ENCODE results near the gene RSPO4. TPM values are rescaled to one million over a fixed set of nuclear protein-coding genes. Genes with fewer than 3 reads are reported as not detected.
"Not testable (repeated sequence)": the region's sequence is repeated elsewhere in the genome, so short reads cannot be mapped to it uniquely, and the experiment has no call there.

RSPO4 gene
- total RNA-seq, 2 donors from 2014 or later, result 3.8 to 7.6 TPM

- Mint-ChIP-seq H3K4me3 (no peak overlapping the region), H3K9me3 (no peaks in the 10 kb centered on the region), H3K36me3 (ENCODE audit: low read depth) (no peaks in the 10 kb centered on the region), H3K27ac (no peak overlapping the region), H3K27me3 (ENCODE audit: insufficient read depth) (peaks cover 25% of the 10 kb centered on the region), H3K4me1 (peaks cover 1% of the 10 kb centered on the region)
- TF ChIP-seq CTCF (conservative IDR thresholded peaks at IDR 0.05), result no peak
- WGBS, 2 experiments (ENCODE audit: insufficient coverage in 1 of 2, insufficient read length in 1 of 2), result 90 to 91% methylated on average over 4 to 7 of the region's 7 CpGs
- no peak overlapping the region for H3K9ac ChIP-seq (ENCODE audit: extremely low read depth, low read length, poor library complexity, severe bottlenecking)
- no peaks in the 10 kb centered on the region for H3K4me1 ChIP-seq (ENCODE audit: control insufficient read depth, insufficient read depth, low read length)
- no peak overlapping the region for H3K4me3 ChIP-seq (ENCODE audit: low read length)
- no peak overlapping the region for H3K27ac ChIP-seq (ENCODE audit: low read depth, low read length)
- H3K9me3 ChIP-seq (ENCODE audit: control insufficient read depth, low read length), result no peaks in the 10 kb centered on the region
- no peaks in the 10 kb centered on the region for H3K27me3 ChIP-seq (ENCODE audit: control insufficient read depth, insufficient read depth, low read length, poor library complexity, severe bottlenecking)
- no peak for DNase-seq
- H3K36me3 ChIP-seq (ENCODE audit: control insufficient read depth, insufficient read depth, low read length), result no peaks in the 10 kb centered on the region
Measured at GRCh38 chr20:1029980-1030379, 27.9 kb upstream of the RSPO4 start.

GRCh38 chr20:1026214-1026613 is 24.1 kb upstream of the RSPO4 start:
- not testable (repeated sequence) for H3K27ac ChIP-seq (ENCODE audit: low read depth, low read length); H3K4me1 Mint-ChIP-seq; H3K4me3 ChIP-seq (ENCODE audit: low read length); H3K27me3 ChIP-seq (ENCODE audit: control insufficient read depth, insufficient read depth, low read length, poor library complexity, severe bottlenecking); H3K4me1 ChIP-seq (ENCODE audit: control insufficient read depth, insufficient read depth, low read length); H3K9me3 Mint-ChIP-seq; H3K4me3 Mint-ChIP-seq; H3K36me3 Mint-ChIP-seq (ENCODE audit: low read depth); H3K9ac ChIP-seq (ENCODE audit: extremely low read depth, low read length, poor library complexity, severe bottlenecking); H3K27ac Mint-ChIP-seq; H3K36me3 ChIP-seq (ENCODE audit: control insufficient read depth, insufficient read depth, low read length); H3K9me3 ChIP-seq (ENCODE audit: control insufficient read depth, low read length); DNase-seq
- peaks cover 27% of the 10 kb centered on the region for H3K27me3 Mint-ChIP-seq (ENCODE audit: insufficient read depth)
- WGBS, 2 experiments (ENCODE audit: insufficient coverage in 1 of 2, insufficient read length in 1 of 2), result 67% methylated on average over 1 of the region's 2 CpGs; no CpG with 5 or more reads in 1 of the 2 experiments

GRCh38 chr20:1022871-1023270 is 20.8 kb upstream of the RSPO4 start:
- DNase-seq, result no peak
- no peak overlapping the region for H3K4me3 ChIP-seq (ENCODE audit: low read length)
- no peak overlapping the region for H3K27ac ChIP-seq (ENCODE audit: low read depth, low read length)
- no peaks in the 10 kb centered on the region for H3K36me3 ChIP-seq (ENCODE audit: control insufficient read depth, insufficient read depth, low read length)
- Mint-ChIP-seq H3K9me3 (no peaks in the 10 kb centered on the region), H3K4me1 (peaks cover under 1% of the 10 kb centered on the region), H3K27ac (no peak overlapping the region), H3K27me3 (ENCODE audit: insufficient read depth) (peaks cover 38% of the 10 kb centered on the region), H3K36me3 (ENCODE audit: low read depth) (no peaks in the 10 kb centered on the region), H3K4me3 (no peak overlapping the region)
- H3K9ac ChIP-seq (ENCODE audit: extremely low read depth, low read length, poor library complexity, severe bottlenecking), result no peak overlapping the region
- no peaks in the 10 kb centered on the region for H3K9me3 ChIP-seq (ENCODE audit: control insufficient read depth, low read length)
- TF ChIP-seq CTCF (conservative IDR thresholded peaks at IDR 0.05), result no peak
- peaks cover 6% of the 10 kb centered on the region for H3K27me3 ChIP-seq (ENCODE audit: control insufficient read depth, insufficient read depth, low read length, poor library complexity, severe bottlenecking)
- H3K4me1 ChIP-seq (ENCODE audit: control insufficient read depth, insufficient read depth, low read length), result no peaks in the 10 kb centered on the region

GRCh38 chr20:1020614-1021013 is 18.5 kb upstream of the RSPO4 start:
- H3K27ac ChIP-seq (ENCODE audit: low read depth, low read length), result no peak overlapping the region
- no peak for TF ChIP-seq CTCF (conservative IDR thresholded peaks at IDR 0.05)
- Mint-ChIP-seq H3K27ac (no peak overlapping the region), H3K4me3 (no peak overlapping the region), H3K27me3 (ENCODE audit: insufficient read depth) (peaks cover 29% of the 10 kb centered on the region), H3K4me1 (no peaks in the 10 kb centered on the region), H3K9me3 (no peaks in the 10 kb centered on the region), H3K36me3 (ENCODE audit: low read depth) (no peaks in the 10 kb centered on the region)
- no peak overlapping the region for H3K9ac ChIP-seq (ENCODE audit: extremely low read depth, low read length, poor library complexity, severe bottlenecking)
- no peak for DNase-seq
- H3K9me3 ChIP-seq (ENCODE audit: control insufficient read depth, low read length), result no peaks in the 10 kb centered on the region
- peaks cover 6% of the 10 kb centered on the region for H3K27me3 ChIP-seq (ENCODE audit: control insufficient read depth, insufficient read depth, low read length, poor library complexity, severe bottlenecking)
- WGBS, 2 experiments (ENCODE audit: insufficient coverage in 1 of 2, insufficient read length in 1 of 2), result 86 to 95% methylated on average over 4 to 5 of the region's 5 CpGs
- H3K36me3 ChIP-seq (ENCODE audit: control insufficient read depth, insufficient read depth, low read length), result no peaks in the 10 kb centered on the region
- no peaks in the 10 kb centered on the region for H3K4me1 ChIP-seq (ENCODE audit: control insufficient read depth, insufficient read depth, low read length)
- no peak overlapping the region for H3K4me3 ChIP-seq (ENCODE audit: low read length)

Data from endodermal cell (in vitro differentiated cells).